Measurements from ENCODE around the gene ATG3. TPM values are rescaled to one million over a fixed set of nuclear protein-coding genes. Genes with fewer than 3 reads are reported as not detected.
A peak's percentile ranks its signal among the peaks of the same experiment; 100 is the strongest.

The ATG3 gene
- polyA plus RNA-seq, 1 donor (not counting 4 experiments of a cell fraction or from before 2014, with no cell fraction given) = 61.3 TPM

- peaks cover 3% of the 10 kb centered on the region for H3K4me1 ChIP-seq (ENCODE audit: control insufficient read depth, extremely low read depth, insufficient read depth, low read length)
- TF ChIP-seq, protein P1, sequence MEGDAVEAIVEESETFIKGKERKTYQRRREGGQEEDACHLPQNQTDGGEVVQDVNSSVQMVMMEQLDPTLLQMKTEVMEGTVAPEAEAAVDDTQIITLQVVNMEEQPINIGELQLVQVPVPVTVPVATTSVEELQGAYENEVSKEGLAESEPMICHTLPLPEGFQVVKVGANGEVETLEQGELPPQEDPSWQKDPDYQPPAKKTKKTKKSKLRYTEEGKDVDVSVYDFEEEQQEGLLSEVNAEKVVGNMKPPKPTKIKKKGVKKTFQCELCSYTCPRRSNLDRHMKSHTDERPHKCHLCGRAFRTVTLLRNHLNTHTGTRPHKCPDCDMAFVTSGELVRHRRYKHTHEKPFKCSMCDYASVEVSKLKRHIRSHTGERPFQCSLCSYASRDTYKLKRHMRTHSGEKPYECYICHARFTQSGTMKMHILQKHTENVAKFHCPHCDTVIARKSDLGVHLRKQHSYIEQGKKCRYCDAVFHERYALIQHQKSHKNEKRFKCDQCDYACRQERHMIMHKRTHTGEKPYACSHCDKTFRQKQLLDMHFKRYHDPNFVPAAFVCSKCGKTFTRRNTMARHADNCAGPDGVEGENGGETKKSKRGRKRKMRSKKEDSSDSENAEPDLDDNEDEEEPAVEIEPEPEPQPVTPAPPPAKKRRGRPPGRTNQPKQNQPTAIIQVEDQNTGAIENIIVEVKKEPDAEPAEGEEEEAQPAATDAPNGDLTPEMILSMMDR (optimal IDR thresholded peaks at IDR 0.05 in 1 of 3, IDR thresholded peaks at IDR 0.05 in 1 of 3, conservative IDR thresholded peaks at IDR 0.05 in 1 of 3; ENCODE audit: extremely low read depth in 1 of 3, insufficient read depth in 2 of 3, low read length in 3 of 3) = no peak
- no peak for TF ChIP-seq EZH2 (IDR thresholded peaks at IDR 0.05; ENCODE audit: low read length)
- no peak for FAIRE-seq
- no peak overlapping the region for H2AFZ ChIP-seq (ENCODE audit: control insufficient read depth, low read length)
- H3K27me3 ChIP-seq (ENCODE audit: control insufficient read depth, extremely low read depth, insufficient read depth, low read length) = no peaks in the 10 kb centered on the region
- no peaks in the 10 kb centered on the region for H4K20me1 ChIP-seq (ENCODE audit: control insufficient read depth, extremely low read depth, insufficient read depth, low read length)
- H3K36me3 ChIP-seq (ENCODE audit: control insufficient read depth in 2 of 2, extremely low read depth in 1 of 2, insufficient read depth in 2 of 2, low read length in 2 of 2) = peaks cover 4 to 8% of the 10 kb centered on the region in 2 experiments
- H3K9me3 ChIP-seq (ENCODE audit: control insufficient read depth, low read depth, low read length) = no peaks in the 10 kb centered on the region
- H3K4me2 ChIP-seq (ENCODE audit: control insufficient read depth, extremely low read depth, insufficient read depth, low read depth, low read length) = no peak overlapping the region
- H3K4me3 ChIP-seq (ENCODE audit: control insufficient read depth in 2 of 3, extremely low read depth in 1 of 3, insufficient read depth in 2 of 3, low read depth in 1 of 3, low read length in 3 of 3) = no peak overlapping the region
- no peaks in the 10 kb centered on the region for H3K9me1 ChIP-seq (ENCODE audit: control insufficient read depth, extremely low read depth, insufficient read depth, low read length)
- H3K79me2 ChIP-seq (ENCODE audit: control insufficient read depth, insufficient read depth, low read length) = no peaks in the 10 kb centered on the region
- DNase-seq (ENCODE audit: low read depth, low spot score) = no peak
- peak overlapping the region; percentile 16 for H3K27ac ChIP-seq (ENCODE audit: control insufficient read depth, insufficient read depth, low read length)
- dilution Hi-C loops (cut with MboI; ENCODE audit: extremely low pct_ligation_motif_present, low sequenced_read_pairs) = no loop called here
- H3K9ac ChIP-seq (ENCODE audit: control insufficient read depth, extremely low read depth, insufficient read depth, low read length) = no peak overlapping the region
Observed at GRCh38 chr3:112579232-112579631, 17.5 kb upstream of the ATG3 start.

GRCh38 chr3:112572701-112573100, 10.9 kb upstream of the ATG3 start:
- Histone ChIP-seq H2AFZ (ENCODE audit: control insufficient read depth, low read length) (no peak overlapping the region), H3K36me3 (ENCODE audit: control insufficient read depth in 2 of 2, extremely low read depth in 1 of 2, insufficient read depth in 2 of 2, low read length in 2 of 2) (peaks cover 0 to 5% of the 10 kb centered on the region in 2 experiments), H3K79me2 (ENCODE audit: control insufficient read depth, insufficient read depth, low read length) (no peaks in the 10 kb centered on the region), H3K27ac (ENCODE audit: control insufficient read depth, insufficient read depth, low read length) (no peak overlapping the region), H3K9me3 (ENCODE audit: control insufficient read depth, low read depth, low read length) (no peaks in the 10 kb centered on the region), H3K9ac (ENCODE audit: control insufficient read depth, extremely low read depth, insufficient read depth, low read length) (no peak overlapping the region), H3K4me2 (ENCODE audit: control insufficient read depth, extremely low read depth, insufficient read depth, low read depth, low read length) (no peak overlapping the region), H3K27me3 (ENCODE audit: control insufficient read depth, extremely low read depth, insufficient read depth, low read length) (no peaks in the 10 kb centered on the region), H4K20me1 (ENCODE audit: control insufficient read depth, extremely low read depth, insufficient read depth, low read length) (no peaks in the 10 kb centered on the region), H3K9me1 (ENCODE audit: control insufficient read depth, extremely low read depth, insufficient read depth, low read length) (no peaks in the 10 kb centered on the region), H3K4me1 (ENCODE audit: control insufficient read depth, extremely low read depth, insufficient read depth, low read length) (no peaks in the 10 kb centered on the region), H3K4me3 (ENCODE audit: control insufficient read depth in 2 of 3, extremely low read depth in 1 of 3, insufficient read depth in 2 of 3, low read depth in 1 of 3, low read length in 3 of 3) (no peak overlapping the region)
- dilution Hi-C loops (cut with MboI; ENCODE audit: extremely low pct_ligation_motif_present, low sequenced_read_pairs) = no loop called here
- DNase-seq (ENCODE audit: low read depth, low spot score) (no peak), FAIRE-seq (no peak)
- no peak for TF ChIP-seq EZH2 (IDR thresholded peaks at IDR 0.05; ENCODE audit: low read length)
- TF ChIP-seq, protein P1 (optimal IDR thresholded peaks at IDR 0.05 in 1 of 3, IDR thresholded peaks at IDR 0.05 in 1 of 3, conservative IDR thresholded peaks at IDR 0.05 in 1 of 3; ENCODE audit: extremely low read depth in 1 of 3, insufficient read depth in 2 of 3, low read length in 3 of 3) = no peak
